Breast epithelium (tissue), 3 donors: ENCODE measurements around the gene C1QB.

Source experiments
- POLR2A ChIP-seq: fragments of 450-650 bp; IDR thresholded peaks from one replicate; pipeline ENCODE4 v1.6.1; 2016; ENCODE audit warnings: antibody characterized with exemption, mild to moderate bottlenecking, moderate library complexity
- TF ChIP-seq, protein P1 (sequence below), 3 donors: fragments of 450-650 bp; IDR thresholded peaks; one replicate each; pipeline ENCODE4 v1.5.1; 2016 to 2017; ENCODE audit warnings: antibody characterized with exemption in 3 of 3, mild to moderate bottlenecking in 3 of 3, moderate library complexity in 3 of 3

DNA sequence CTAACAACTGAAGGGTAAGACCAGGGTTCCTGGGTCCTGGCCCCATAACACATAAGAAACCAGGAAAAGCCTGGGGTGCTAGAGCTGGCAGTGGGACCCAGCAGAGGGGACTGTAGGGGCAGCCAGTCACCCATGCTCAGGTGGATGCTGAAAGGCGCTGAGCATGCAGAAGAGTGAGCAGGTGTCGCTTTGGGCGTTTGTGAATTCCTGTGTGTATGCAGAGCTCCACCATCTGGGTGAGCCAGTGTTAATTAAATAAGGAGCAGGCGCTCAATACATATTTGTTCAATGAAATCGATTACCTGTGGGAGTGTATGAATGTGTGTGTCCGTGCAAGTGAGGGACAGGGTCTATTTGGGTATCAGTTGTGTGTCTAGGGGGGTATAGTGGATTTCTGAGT is 16.1 kb upstream of the C1QB start:
- TF ChIP-seq, protein P1, sequence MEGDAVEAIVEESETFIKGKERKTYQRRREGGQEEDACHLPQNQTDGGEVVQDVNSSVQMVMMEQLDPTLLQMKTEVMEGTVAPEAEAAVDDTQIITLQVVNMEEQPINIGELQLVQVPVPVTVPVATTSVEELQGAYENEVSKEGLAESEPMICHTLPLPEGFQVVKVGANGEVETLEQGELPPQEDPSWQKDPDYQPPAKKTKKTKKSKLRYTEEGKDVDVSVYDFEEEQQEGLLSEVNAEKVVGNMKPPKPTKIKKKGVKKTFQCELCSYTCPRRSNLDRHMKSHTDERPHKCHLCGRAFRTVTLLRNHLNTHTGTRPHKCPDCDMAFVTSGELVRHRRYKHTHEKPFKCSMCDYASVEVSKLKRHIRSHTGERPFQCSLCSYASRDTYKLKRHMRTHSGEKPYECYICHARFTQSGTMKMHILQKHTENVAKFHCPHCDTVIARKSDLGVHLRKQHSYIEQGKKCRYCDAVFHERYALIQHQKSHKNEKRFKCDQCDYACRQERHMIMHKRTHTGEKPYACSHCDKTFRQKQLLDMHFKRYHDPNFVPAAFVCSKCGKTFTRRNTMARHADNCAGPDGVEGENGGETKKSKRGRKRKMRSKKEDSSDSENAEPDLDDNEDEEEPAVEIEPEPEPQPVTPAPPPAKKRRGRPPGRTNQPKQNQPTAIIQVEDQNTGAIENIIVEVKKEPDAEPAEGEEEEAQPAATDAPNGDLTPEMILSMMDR (IDR thresholded peaks at IDR 0.05): no peak
- no peak for TF ChIP-seq POLR2A
